ENCODE results near the gene TMEM273. TPM values are rescaled to one million over a fixed set of nuclear protein-coding genes. Genes with fewer than 3 reads are reported as not detected.
A peak's percentile ranks its signal among the peaks of the same experiment; 100 is the strongest.

The TMEM273 gene
- total RNA-seq, 1 donor from 2014 or later = not detected

DNA sequence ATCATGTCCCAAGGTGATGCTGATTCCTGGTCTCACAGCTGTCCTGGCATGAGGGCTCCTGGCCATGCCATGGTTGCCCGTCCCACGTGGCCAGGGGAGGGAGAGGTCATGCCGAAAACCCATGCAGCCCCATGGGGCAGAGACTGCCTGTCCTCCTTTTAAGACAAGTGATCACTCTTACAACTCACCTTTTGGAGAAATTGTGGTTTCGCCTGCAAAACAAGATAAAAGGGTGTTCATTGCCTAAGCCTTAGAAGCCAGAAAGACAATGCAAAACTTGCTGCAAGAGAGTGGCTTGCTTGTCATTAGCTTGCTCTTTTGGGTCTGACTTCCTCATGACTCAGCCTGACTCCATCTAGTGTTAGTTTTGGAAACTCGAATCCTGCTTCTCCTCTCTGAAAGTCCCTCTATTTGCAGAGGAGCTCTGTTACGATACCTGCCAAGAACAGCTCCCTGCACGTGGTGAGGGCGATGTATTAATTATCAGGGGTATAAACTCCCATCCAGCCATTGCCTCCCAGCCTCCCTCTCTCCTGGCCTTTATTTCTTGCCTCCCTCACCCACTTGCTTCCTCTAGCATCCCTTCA lies 26.7 kb downstream of the TMEM273 start:
- H3K4me1 Mint-ChIP-seq (ENCODE audit: unreplicated experiment) = no peaks in the 10 kb centered on the region
- no peak overlapping the region for H3K27ac Mint-ChIP-seq
- TF ChIP-seq CTCF (conservative IDR thresholded peaks at IDR 0.05) = peak; percentile 51
- H3K4me3 Mint-ChIP-seq = no peak overlapping the region
- no peaks in the 10 kb centered on the region for H3K36me3 Mint-ChIP-seq
- no peak for DNase-seq (ENCODE audit: extremely low spot score, unreplicated experiment)
- H3K9me3 Mint-ChIP-seq = no peaks in the 10 kb centered on the region
- peaks cover 56% of the 10 kb centered on the region for H3K27me3 Mint-ChIP-seq

- no peaks in the 10 kb centered on the region for H3K9me3 Mint-ChIP-seq
- DNase-seq (ENCODE audit: extremely low spot score, unreplicated experiment) = no peak
- H3K36me3 Mint-ChIP-seq = no peaks in the 10 kb centered on the region
- H3K4me1 Mint-ChIP-seq (ENCODE audit: unreplicated experiment) = no peaks in the 10 kb centered on the region
- H3K27ac Mint-ChIP-seq = no peak overlapping the region
- H3K27me3 Mint-ChIP-seq = peaks cover 60% of the 10 kb centered on the region
- no peak overlapping the region for H3K4me3 Mint-ChIP-seq
- no peak for TF ChIP-seq CTCF (conservative IDR thresholded peaks at IDR 0.05)
These were observed 27.4 kb downstream of the TMEM273 start for GRCh38 chr10:49160814-49161213.

DNA sequence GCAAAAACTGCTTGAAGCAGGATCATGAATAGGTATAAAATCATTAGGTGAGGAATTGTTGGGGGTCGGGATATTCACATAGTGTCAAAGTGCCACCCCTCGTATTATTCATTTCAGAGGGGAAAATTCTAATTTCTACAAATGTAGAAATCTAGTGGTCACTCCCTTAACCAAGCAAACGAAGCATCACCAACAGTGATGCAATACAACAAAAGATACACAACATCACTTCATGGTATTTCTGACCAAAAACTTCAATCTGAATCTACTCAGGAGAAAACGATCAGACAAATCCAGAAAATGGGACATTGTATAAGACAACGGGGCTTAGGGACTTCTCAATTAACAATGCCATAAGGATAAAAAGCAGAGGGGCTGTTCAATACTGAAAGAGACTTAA lies 28.1 kb downstream of the TMEM273 start:
- TF ChIP-seq CTCF (conservative IDR thresholded peaks at IDR 0.05) = no peak
- H3K27me3 Mint-ChIP-seq = peaks cover 67% of the 10 kb centered on the region
- H3K4me3 Mint-ChIP-seq = no peak overlapping the region

DNA sequence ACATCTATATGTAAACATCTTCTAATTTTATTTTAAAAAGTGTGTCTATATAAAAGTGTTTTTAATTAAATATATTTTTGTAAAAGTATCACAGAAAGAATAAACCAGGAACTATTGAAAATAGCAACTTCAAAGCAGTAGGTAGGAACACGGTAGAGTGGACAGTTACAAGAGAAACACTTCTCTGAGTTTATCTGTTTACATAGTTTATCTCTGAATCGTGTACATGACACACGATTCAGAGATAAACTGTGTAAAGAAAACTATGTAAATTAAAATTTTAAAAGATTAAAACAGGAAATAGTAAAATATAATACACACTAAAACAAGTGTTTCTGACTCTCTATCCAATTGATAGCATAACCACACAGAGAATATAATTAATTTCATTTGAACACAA lies 29.3 kb downstream of the TMEM273 start:
- DNase-seq (ENCODE audit: extremely low spot score, unreplicated experiment) = no peak
- peaks cover 64% of the 10 kb centered on the region for H3K27me3 Mint-ChIP-seq
- H3K36me3 Mint-ChIP-seq = no peaks in the 10 kb centered on the region
- H3K4me1 Mint-ChIP-seq (ENCODE audit: unreplicated experiment) = no peaks in the 10 kb centered on the region
- H3K27ac Mint-ChIP-seq = no peak overlapping the region
- no peak for TF ChIP-seq CTCF (conservative IDR thresholded peaks at IDR 0.05)
- no peaks in the 10 kb centered on the region for H3K9me3 Mint-ChIP-seq
- no peak overlapping the region for H3K4me3 Mint-ChIP-seq

More for the DNA sequence above, 28.1 kb downstream of the TMEM273 start:
- no peaks in the 10 kb centered on the region for H3K36me3 Mint-ChIP-seq
- DNase-seq (ENCODE audit: extremely low spot score, unreplicated experiment) = no peak
- no peak overlapping the region for H3K27ac Mint-ChIP-seq
- H3K9me3 Mint-ChIP-seq = no peaks in the 10 kb centered on the region
- H3K4me1 Mint-ChIP-seq (ENCODE audit: unreplicated experiment) = no peaks in the 10 kb centered on the region

DNA sequence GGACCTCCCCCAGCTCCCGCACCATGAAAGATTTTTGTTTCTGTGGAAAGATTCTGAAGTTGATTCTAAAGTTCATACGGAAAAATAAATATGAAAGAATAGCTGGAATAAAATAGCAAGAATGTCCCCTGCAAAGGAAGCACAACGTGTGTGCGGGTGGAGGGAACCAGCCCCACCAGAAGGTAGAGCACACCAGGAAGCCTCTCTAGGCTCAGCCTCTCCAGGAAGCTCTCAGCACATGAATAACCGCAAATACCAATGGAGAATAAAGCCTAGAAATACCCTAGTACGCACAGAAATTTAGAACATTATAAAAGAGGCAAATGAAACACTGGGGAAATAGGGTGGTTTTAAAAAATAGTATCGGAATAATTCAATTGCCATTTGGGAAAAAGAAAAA lies 29.8 kb downstream of the TMEM273 start:
- H3K27me3 Mint-ChIP-seq = peaks cover 60% of the 10 kb centered on the region
- no peaks in the 10 kb centered on the region for H3K9me3 Mint-ChIP-seq
- no peak overlapping the region for H3K27ac Mint-ChIP-seq
- no peaks in the 10 kb centered on the region for H3K4me1 Mint-ChIP-seq (ENCODE audit: unreplicated experiment)
- H3K36me3 Mint-ChIP-seq = no peaks in the 10 kb centered on the region
- DNase-seq (ENCODE audit: extremely low spot score, unreplicated experiment) = no peak
- no peak for TF ChIP-seq CTCF (conservative IDR thresholded peaks at IDR 0.05)
- H3K4me3 Mint-ChIP-seq = no peak overlapping the region

DNA sequence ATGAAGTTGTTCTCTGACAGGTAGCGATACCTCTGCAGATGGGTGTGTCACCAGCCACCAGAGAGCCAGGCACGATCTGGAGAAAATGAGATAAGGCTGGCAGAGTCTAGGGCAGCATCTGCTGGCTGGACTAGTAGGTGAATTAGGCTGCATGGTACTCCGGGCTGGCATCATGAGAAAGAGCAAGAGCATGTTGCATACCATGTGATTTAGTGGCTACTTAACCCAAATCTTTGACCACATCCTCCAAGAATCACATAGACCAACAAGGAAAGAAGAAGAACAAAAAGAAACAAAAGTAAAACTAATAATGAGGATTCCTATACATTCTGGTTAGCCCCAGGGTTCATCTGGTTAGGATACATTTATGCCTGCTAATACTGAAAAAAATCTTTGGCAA lies 31.0 kb downstream of the TMEM273 start:
- H3K36me3 Mint-ChIP-seq = no peaks in the 10 kb centered on the region
- H3K27me3 Mint-ChIP-seq = peaks cover 66% of the 10 kb centered on the region
- no peak for TF ChIP-seq CTCF (conservative IDR thresholded peaks at IDR 0.05)
- no peaks in the 10 kb centered on the region for H3K4me1 Mint-ChIP-seq (ENCODE audit: unreplicated experiment)
- no peak overlapping the region for H3K27ac Mint-ChIP-seq
- DNase-seq (ENCODE audit: extremely low spot score, unreplicated experiment) = no peak
- no peaks in the 10 kb centered on the region for H3K9me3 Mint-ChIP-seq
- H3K4me3 Mint-ChIP-seq = no peak overlapping the region

All from type B pancreatic cell (in vitro differentiated cells).